Activated B cell treated with CpG ODN at 0.5 μM for 24 hours (primary cell): ENCODE data around the gene NKX2-2. TPM values are rescaled to one million over a fixed set of nuclear protein-coding genes. Genes with fewer than 3 reads are reported as not detected.

ENCODE experiments used
- ATAC-seq: fragments of 200-7000 bp; cut with Tn5 transposase; one replicate; pipeline ENCODE4 v1.10.0; 2021; ENCODE audit warnings: low read depth, mild to moderate bottlenecking, moderate library complexity
- CTCF ChIA-PET: fragments of 350-600 bp; sonication (Branson Sonifier 250); formaldehyde crosslinking; loops from one replicate; lab custom pipeline; 2021; ENCODE audit warnings: antibody characterized with exemption; lab: Charles Lee
- POLR2A ChIA-PET: fragments of 350-600 bp; sonication (Branson Sonifier 250); formaldehyde crosslinking; loops from one replicate; lab custom pipeline; 2021; ENCODE audit warnings: antibody characterized with exemption; lab: Charles Lee
- DNase-seq: peaks from one replicate; pipeline ENCODE4 v3.0.0; 2022
- H3K27ac Mint-ChIP-seq: one replicate; pipeline ENCODE4 v1.8.0; 2020; ENCODE audit warnings: mixed read lengths
- H3K27me3 Mint-ChIP-seq: one replicate; pipeline ENCODE4 v1.8.0; 2021; ENCODE audit warnings: mixed read lengths
- H3K36me3 Mint-ChIP-seq: one replicate; pipeline ENCODE4 v1.8.0; 2021; ENCODE audit warnings: low read depth, mixed read lengths
- H3K4me1 Mint-ChIP-seq: one replicate; pipeline ENCODE4 v1.8.0; 2021; ENCODE audit warnings: mixed read lengths
- H3K4me3 Mint-ChIP-seq: one replicate; pipeline ENCODE4 v1.8.0; 2020; ENCODE audit warnings: mild to moderate bottlenecking, mixed read lengths
- H3K9me3 Mint-ChIP-seq: one replicate; pipeline ENCODE4 v1.8.0; 2020; ENCODE audit warnings: mixed read lengths
- CTCF ChIP-seq: fragments of 200-600 bp; IDR thresholded peaks from one replicate; pipeline ENCODE4 v1.8.0; 2022; ENCODE audit warnings: antibody characterized with exemption, mild to moderate bottlenecking
- intact Hi-C: fragments of 100-400 bp; cut with micrococcal nuclease; formaldehyde crosslinking; loops from one replicate; pipeline ENCODE4 v1.15.1; 2024
- total RNA-seq: library from RNA; stranded (reverse); gene quantifications from 2 replicates; pipeline ENCODE4 v1.2.3, GENCODE V29; 2022

The NKX2-2 gene
- total RNA-seq, 1 donor from 2014 or later: not detected

GRCh38 chr20:21528870-21529269 is 15.0 kb upstream of the NKX2-2 start:
- TF ChIP-seq CTCF: no peak
- H3K36me3 Mint-ChIP-seq: no peaks in the 10 kb centered on the region
- no peaks in the 10 kb centered on the region for H3K4me1 Mint-ChIP-seq
- ATAC-seq (no peak), DNase-seq (no peak)
- H3K27ac Mint-ChIP-seq: no peak overlapping the region
- H3K4me3 Mint-ChIP-seq: no peak overlapping the region
- POLR2A ChIA-PET: no interaction called here
- intact Hi-C loops: no loop called here
- H3K27me3 Mint-ChIP-seq: peaks cover 44% of the 10 kb centered on the region
- no peaks in the 10 kb centered on the region for H3K9me3 Mint-ChIP-seq
- CTCF ChIA-PET: no interaction called here

GRCh38 chr20:21527908-21528307 is 14.0 kb upstream of the NKX2-2 start:
- no peak for TF ChIP-seq CTCF

GRCh38 chr20:21526776-21527175 is 12.9 kb upstream of the NKX2-2 start:
- intact Hi-C loops: no loop called here
- ChIA-PET CTCF (no interaction called here), POLR2A (no interaction called here)
- no peak for TF ChIP-seq CTCF
- no peaks in the 10 kb centered on the region for H3K9me3 Mint-ChIP-seq
- H3K4me3 Mint-ChIP-seq: no peak overlapping the region
- no peaks in the 10 kb centered on the region for H3K36me3 Mint-ChIP-seq
- no peaks in the 10 kb centered on the region for H3K4me1 Mint-ChIP-seq
- H3K27me3 Mint-ChIP-seq: peaks cover 52% of the 10 kb centered on the region
- H3K27ac Mint-ChIP-seq: no peak overlapping the region
- DNase-seq: no peak
- no peak for ATAC-seq

More at GRCh38 chr20:21527908-21528307, 14.0 kb upstream of the NKX2-2 start:
- H3K27me3 Mint-ChIP-seq: peaks cover 51% of the 10 kb centered on the region
- no peak for DNase-seq
- no peaks in the 10 kb centered on the region for H3K4me1 Mint-ChIP-seq
- no peak for ATAC-seq
- H3K4me3 Mint-ChIP-seq: no peak overlapping the region
- H3K27ac Mint-ChIP-seq: no peak overlapping the region
- H3K36me3 Mint-ChIP-seq: no peaks in the 10 kb centered on the region
- intact Hi-C loops: no loop called here
- CTCF ChIA-PET: no interaction called here
- POLR2A ChIA-PET: no interaction called here
- H3K9me3 Mint-ChIP-seq: no peaks in the 10 kb centered on the region

GRCh38 chr20:21523895-21524294 is 10.0 kb upstream of the NKX2-2 start:
- no peaks in the 10 kb centered on the region for H3K9me3 Mint-ChIP-seq
- intact Hi-C loops: no loop called here
- no peaks in the 10 kb centered on the region for H3K4me1 Mint-ChIP-seq
- H3K36me3 Mint-ChIP-seq: no peaks in the 10 kb centered on the region
- no peak for TF ChIP-seq CTCF
- H3K27ac Mint-ChIP-seq: no peak overlapping the region
- POLR2A ChIA-PET: no interaction called here
- ATAC-seq (no peak), DNase-seq (no peak)
- peaks cover 70% of the 10 kb centered on the region for H3K27me3 Mint-ChIP-seq
- CTCF ChIA-PET: no interaction called here
- H3K4me3 Mint-ChIP-seq: no peak overlapping the region

- intact Hi-C loops: no loop called here
- CTCF ChIA-PET: no interaction called here
- no peak overlapping the region for H3K27ac Mint-ChIP-seq
- peaks cover 69% of the 10 kb centered on the region for H3K27me3 Mint-ChIP-seq
- ATAC-seq (no peak), DNase-seq (no peak)
- no peak overlapping the region for H3K4me3 Mint-ChIP-seq
- TF ChIP-seq CTCF: no peak
- no peaks in the 10 kb centered on the region for H3K36me3 Mint-ChIP-seq
- POLR2A ChIA-PET: no interaction called here
- H3K9me3 Mint-ChIP-seq: no peaks in the 10 kb centered on the region
- H3K4me1 Mint-ChIP-seq: no peaks in the 10 kb centered on the region
These were observed 9.5 kb upstream of the NKX2-2 start for GRCh38 chr20:21523281-21523868.
